Prostate gland (tissue), 2 donors: ENCODE measurements around the gene ANTXRL. TPM values are rescaled to one million over a fixed set of nuclear protein-coding genes. Genes with fewer than 3 reads are reported as not detected.
"Not testable (repeated sequence)": the region's sequence is repeated elsewhere in the genome, so short reads cannot be mapped to it uniquely, and the experiment has no call there.

Experiments used
- DNase-seq: peaks from one replicate; pipeline ENCODE4 v3.0.0-alpha.2; 2019; ENCODE audit warnings: low spot score
- H3K27ac ChIP-seq, 2 donors: fragments of 200-600 bp; sonication (generic); 2 replicates each; pipeline ENCODE4 v1.5.1; 2017 to 2019
- H3K27me3 ChIP-seq: fragments of 200-600 bp; sonication (generic); replicated peaks from 2 replicates; pipeline ENCODE4 v1.5.1; 2019; ENCODE audit not compliant: insufficient read depth
- H3K36me3 ChIP-seq, 2 donors: fragments of 200-600 bp; sonication (generic); 1 replicate in 1 of 2; 2 replicates in 1 of 2; pipeline versions ENCODE4 v1.5.1 to v1.8.1; 2017 to 2019
- H3K4me1 ChIP-seq: fragments of 200-600 bp; sonication (generic); replicated peaks from 2 replicates; pipeline ENCODE4 v1.5.1; 2019
- H3K4me3 ChIP-seq, 2 donors: fragments of 200-600 bp; sonication (generic); 2 replicates each; pipeline ENCODE4 v1.5.1; 2017 to 2019
- H3K9me3 ChIP-seq: fragments of 200-600 bp; sonication (generic); 2 replicates; pipeline ENCODE4 v1.5.1; 2017
- CTCF ChIP-seq, 4 experiments: fragments of 200-600 bp in 2 of 4; fragments of 450-650 bp in 2 of 4; sonication (generic) in 2 of 4; IDR thresholded peaks; 1 replicate in 3 of 4; 2 replicates in 1 of 4; pipeline ENCODE4 v1.5.1; 2016 to 2019; ENCODE audit warnings: antibody characterized with exemption in 4 of 4, mild to moderate bottlenecking in 2 of 4, moderate library complexity in 2 of 4
- POLR2A ChIP-seq: fragments of 450-650 bp; IDR thresholded peaks from one replicate; pipeline ENCODE4 v1.6.1; 2016; ENCODE audit warnings: antibody characterized with exemption, mild to moderate bottlenecking
- POLR2AphosphoS5 ChIP-seq: sonication (generic); formaldehyde crosslinking; IDR thresholded peaks from one replicate; pipeline ENCODE4 v1.6.1; 2017; ENCODE audit warnings: antibody characterized with exemption
- WGBS: methylation state at CpG from one replicate; pipeline ENCODE4 v1.1.5; 2018; 5-methylcytosine and 5-hydroxymethylcytosine counted together
- intact Hi-C: fragments of 100-400 bp; cut with DNase I; formaldehyde crosslinking; loops from one replicate; pipeline ENCODE4 v1.14.2; 2022
- total RNA-seq, 2 donors: library from RNA; depleted of rRNA; stranded (reverse); fragments of >200 nt; gene quantifications; one replicate each; pipeline ENCODE4 v1.1.0, GENCODE V29; 2016

The ANTXRL gene
- total RNA-seq, 2 donors from 2014 or later: 3.4 TPM; not detected in 1

DNA sequence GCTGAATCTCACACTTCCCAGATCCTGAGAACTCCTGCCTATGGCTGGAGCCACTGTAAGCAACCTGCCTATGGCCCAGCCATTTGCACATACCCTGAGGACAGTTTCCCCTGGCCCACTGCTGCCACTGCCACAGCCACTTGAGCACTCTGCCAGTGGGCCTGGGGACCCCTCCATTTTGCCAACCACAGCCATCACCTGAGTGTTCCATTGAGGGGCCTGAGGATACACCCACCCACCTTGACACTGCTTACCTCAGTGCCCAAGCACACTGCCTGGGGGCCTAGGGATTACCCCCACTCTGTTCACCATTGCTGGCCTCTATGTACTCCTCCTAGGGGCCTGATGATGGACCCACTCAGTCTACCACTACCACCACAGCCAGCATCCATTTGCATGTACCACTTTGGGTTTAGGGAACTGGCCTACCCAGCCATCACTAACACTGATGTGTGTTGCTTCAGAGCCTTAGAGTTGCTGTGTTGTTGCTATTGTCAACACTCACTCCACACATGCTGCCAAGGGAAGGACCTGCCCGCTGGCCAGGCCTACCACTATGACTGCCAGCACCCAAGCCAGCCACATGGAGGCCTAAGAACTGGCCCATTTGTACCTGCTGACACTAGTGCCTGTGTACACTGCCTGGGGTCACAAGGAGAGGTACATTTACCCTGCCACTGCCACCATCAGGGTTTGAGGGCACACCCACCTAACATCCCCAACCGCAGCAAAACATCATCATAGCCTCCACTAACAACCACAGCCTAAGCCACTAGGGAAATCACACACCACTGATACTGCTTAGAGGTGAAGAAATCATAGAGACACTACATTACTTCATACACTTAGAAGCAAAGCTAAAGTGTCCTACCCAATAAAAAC is 45.9 kb upstream of the ANTXRL start:
- Histone ChIP-seq H3K4me1 (no peaks in the 10 kb centered on the region), H3K27ac (no peak overlapping the region), H3K27me3 (no peaks in the 10 kb centered on the region), H3K36me3 (no peaks in the 10 kb centered on the region), H3K4me3 (no peak overlapping the region), H3K9me3 (no peaks in the 10 kb centered on the region)
- intact Hi-C loops: no loop called here
- TF ChIP-seq CTCF (IDR thresholded peaks at IDR 0.05): no peak
- TF ChIP-seq POLR2A: no peak
- TF ChIP-seq POLR2AphosphoS5: no peak
- 92% methylated on average over 2 of the region's 2 CpGs for WGBS
- no peak for DNase-seq

DNA sequence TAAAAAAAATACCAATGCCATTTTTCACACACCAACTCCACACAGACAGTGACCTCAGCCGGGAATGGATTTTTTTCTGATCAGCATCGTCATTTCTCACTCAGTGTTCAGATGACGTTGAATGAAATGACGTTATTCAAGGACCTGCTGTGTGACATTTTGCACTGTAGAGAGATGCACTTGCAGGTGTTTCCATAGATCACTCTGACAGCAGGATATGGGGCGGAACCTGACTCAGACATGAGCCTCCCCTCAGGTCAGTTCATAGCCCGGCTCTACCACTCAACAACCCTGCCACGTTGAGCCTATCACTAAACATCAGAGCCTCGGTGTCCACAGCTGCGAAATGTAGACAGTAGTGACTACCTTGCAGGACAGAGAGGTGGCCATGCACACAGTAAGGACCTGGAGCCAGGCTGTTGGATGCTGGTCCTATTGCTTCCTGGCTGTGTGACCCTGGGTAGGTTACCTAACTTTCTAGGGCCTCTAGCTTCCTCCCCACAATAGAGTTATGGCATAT is 41.4 kb upstream of the ANTXRL start:
- no peak for DNase-seq
- Histone ChIP-seq H3K4me1 (no peaks in the 10 kb centered on the region), H3K4me3 (no peak overlapping the region), H3K27me3 (no peaks in the 10 kb centered on the region), H3K9me3 (no peaks in the 10 kb centered on the region), H3K27ac (no peak overlapping the region), H3K36me3 (no peaks in the 10 kb centered on the region)
- WGBS: 83% methylated on average over 9 of the region's 9 CpGs
- TF ChIP-seq POLR2A: no peak
- intact Hi-C loops: no loop called here

DNA sequence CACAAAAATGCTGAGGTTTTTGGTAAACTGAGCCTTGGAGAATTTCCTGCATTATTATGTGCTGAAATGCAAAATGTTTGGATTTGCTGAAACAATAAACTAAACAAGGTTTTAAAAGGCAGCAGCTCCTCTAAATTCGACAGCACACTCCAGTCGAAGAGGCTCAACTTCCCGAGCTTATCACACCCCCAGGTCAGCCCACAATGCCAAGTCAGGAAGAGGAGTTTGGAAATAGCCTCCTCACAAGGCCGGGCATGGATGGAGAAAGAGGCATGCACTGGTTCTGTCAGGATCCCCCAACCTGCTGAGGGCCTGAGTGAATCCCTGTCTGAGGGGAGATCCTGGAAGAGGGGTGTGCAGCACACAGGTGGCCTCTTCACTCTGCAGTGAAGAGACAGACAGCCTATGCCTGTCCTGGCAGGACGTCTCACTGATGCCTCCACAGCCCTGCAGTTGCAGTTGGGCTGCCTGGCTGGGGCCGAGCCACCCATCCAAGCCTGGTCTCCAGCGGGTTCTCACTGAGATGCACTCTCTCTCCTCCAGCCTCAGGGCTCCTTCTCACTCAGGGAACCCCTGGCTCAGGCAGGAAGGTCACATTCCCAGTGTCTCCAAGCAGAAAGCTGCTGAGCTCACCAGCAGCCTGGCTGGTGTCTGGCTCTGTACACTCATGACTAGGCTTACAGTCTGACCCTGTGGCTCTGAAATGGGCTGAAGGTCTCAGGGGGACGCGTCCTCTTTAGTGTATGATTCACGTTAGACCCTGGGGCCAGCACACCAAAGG is 40.2 kb upstream of the ANTXRL start:
- WGBS: 75% methylated on average over 9 of the region's 10 CpGs
- DNase-seq: not testable (repeated sequence)

DNA sequence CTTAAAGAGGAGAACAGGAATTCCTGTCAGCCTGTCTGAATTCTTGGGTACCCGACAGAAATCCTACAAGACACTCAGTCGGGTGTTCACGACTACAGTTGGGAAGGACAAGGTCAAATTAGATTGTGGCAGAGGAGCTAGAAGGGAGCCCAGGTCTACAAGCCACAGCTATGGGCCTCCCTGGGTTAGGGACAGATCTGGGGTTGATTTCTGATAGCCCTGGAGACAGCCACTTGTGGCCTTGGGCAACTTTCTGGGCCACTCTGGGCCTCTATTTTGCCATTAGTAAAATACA is 39.7 kb upstream of the ANTXRL start:
- DNase-seq: no peak
- intact Hi-C loops: no loop called here
- TF ChIP-seq POLR2AphosphoS5 (no peak), POLR2A (no peak), CTCF (IDR thresholded peaks at IDR 0.05) (no peak)
- Histone ChIP-seq H3K27me3 (no peaks in the 10 kb centered on the region), H3K9me3 (no peaks in the 10 kb centered on the region), H3K4me1 (no peaks in the 10 kb centered on the region), H3K4me3 (no peak overlapping the region), H3K36me3 (no peaks in the 10 kb centered on the region), H3K27ac (no peak overlapping the region)
- WGBS: 88% methylated on average over 3 of the region's 3 CpGs

More for the DNA sequence above, 40.2 kb upstream of the ANTXRL start:
- H3K36me3 ChIP-seq, H3K27ac ChIP-seq, H3K27me3 ChIP-seq, H3K4me1 ChIP-seq, intact Hi-C loops, H3K9me3 ChIP-seq, H3K4me3 ChIP-seq: not testable (repeated sequence)

- intact Hi-C loops: no loop called here
- Histone ChIP-seq H3K27ac (no peak overlapping the region), H3K4me3 (no peak overlapping the region), H3K27me3 (no peaks in the 10 kb centered on the region), H3K4me1 (no peaks in the 10 kb centered on the region), H3K9me3 (no peaks in the 10 kb centered on the region), H3K36me3 (no peaks in the 10 kb centered on the region)
- no peak for DNase-seq
- 88% methylated on average over 8 of the region's 14 CpGs for WGBS
- TF ChIP-seq CTCF (IDR thresholded peaks at IDR 0.05) (no peak), POLR2A (no peak), POLR2AphosphoS5 (no peak)
Observed at GRCh38 chr10:46247808-46248569, 38.8 kb upstream of the ANTXRL start.
